GM23338 (cell line): ENCODE measurements around the gene TCFL5.

Source experiments
- CTCF ChIP-seq, 2 experiments: fragments of 200-600 bp in 1 of 2; sonication (generic) in 1 of 2; conservative IDR thresholded peaks; 2 replicates each; pipeline versions ENCODE4 v1.5.1 to v1.6.1; 2016 to 2017; ENCODE audit warnings: antibody characterized with exemption in 2 of 2, low read depth in 2 of 2, mild to moderate bottlenecking in 2 of 2, moderate library complexity in 1 of 2
- ETS1 ChIP-seq: IDR thresholded peaks from 2 replicates; pipeline ENCODE4 v1.6.1; 2016; ENCODE audit warnings: antibody characterized with exemption
- EZH2 ChIP-seq: fragments of 200-600 bp; sonication (generic); IDR thresholded peaks from one replicate; pipeline ENCODE4 v1.8.0; 2017; ENCODE audit warnings: antibody characterized with exemption, mild to moderate bottlenecking, low read depth; ENCODE audit not compliant: unreplicated experiment
- EZH2phosphoT487 ChIP-seq: fragments of 200-600 bp; sonication (generic); IDR thresholded peaks from one replicate; pipeline ENCODE4 v1.8.1; 2018; ENCODE audit warnings: antibody characterized with exemption; ENCODE audit not compliant: unreplicated experiment
- POLR2AphosphoS5 ChIP-seq: IDR thresholded peaks from 2 replicates; pipeline ENCODE4 v1.6.1; 2016; ENCODE audit warnings: antibody characterized with exemption, low read depth
- REST ChIP-seq: IDR thresholded peaks from one replicate; pipeline ENCODE4 v1.6.1; 2018; ENCODE audit warnings: antibody characterized with exemption; ENCODE audit not compliant: unreplicated experiment

- TF ChIP-seq CTCF (conservative IDR thresholded peaks at IDR 0.05; ENCODE audit: low read depth in 2 of 2) (peak; percentile 13 to 44; a peak in 3 of 4 replicates), POLR2AphosphoS5 (no peak), REST (no peak), EZH2 (no peak), ETS1 (no peak), EZH2phosphoT487 (no peak)
Measured at GRCh38 chr20:62893700-62894099, 32.1 kb upstream of the TCFL5 start.
